ENCODE data around the gene SLC1A7.

Gene SLC1A7

DNA sequence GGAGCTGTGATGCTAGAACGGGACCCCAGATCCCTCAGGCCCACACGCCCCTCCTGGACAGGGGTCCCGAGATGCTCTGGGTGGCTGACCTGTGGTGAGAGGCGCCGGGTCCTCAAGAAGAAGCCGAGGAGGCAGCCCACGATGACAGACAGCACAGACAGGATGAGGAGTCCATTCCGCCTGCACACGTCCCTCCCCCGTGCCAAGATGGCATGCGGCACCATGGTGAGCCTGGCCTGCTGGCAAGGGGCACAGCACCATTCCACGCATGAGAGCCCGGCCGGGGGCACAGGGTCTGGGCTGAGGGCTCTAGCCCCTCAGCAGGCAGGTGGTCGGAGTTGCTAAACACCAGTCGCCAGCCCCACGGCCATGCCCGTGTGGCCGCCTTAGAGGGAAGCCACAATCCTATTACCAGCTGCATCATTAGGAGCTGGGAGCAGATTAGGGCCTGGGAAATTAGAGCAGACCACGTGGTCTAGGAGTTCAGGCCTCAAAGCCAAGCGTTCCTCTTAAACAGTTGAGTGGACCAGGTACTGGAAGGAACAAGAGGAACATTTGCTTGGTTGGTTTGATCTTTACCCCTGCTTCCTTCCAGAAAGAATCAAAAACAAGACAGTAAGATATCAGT lies at the start of gene SLC1A7:
Gene SLC1A7, minus strand, starts transcription at position 413 of the 628 bp plus-strand sequence. Its CDS starts 189 bp downstream, at position 224.
- Histone ChIP-seq H3K36me3 (ENCODE audit: insufficient read depth, low read length) (no peaks in the 10 kb centered on the region; the same call in 1 of the 2 replicates), H3K9me3 (ENCODE audit: low read length) (peaks cover 5% of the 10 kb centered on the region; the same call in 1 of the 2 replicates), H3K27ac (ENCODE audit: low read depth, low read length, poor library complexity, severe bottlenecking) (no peak within 1 kb of the TSS), H3K79me2 (ENCODE audit: insufficient read depth, low read length) (no peaks in the 10 kb centered on the region), H3F3A (ENCODE audit: insufficient read depth, low read length) (no peaks in the 10 kb centered on the region), H3K9me2 (ENCODE audit: low read depth, low read length) (no peaks in the 10 kb centered on the region), H4K20me1 (ENCODE audit: insufficient read depth, low read length) (no peaks in the 10 kb centered on the region), H2AFZ (ENCODE audit: low read length) (no peak within 1 kb of the TSS), H3K4me2 (ENCODE audit: low read length) (no peak within 1 kb of the TSS), H3K4me1 (ENCODE audit: insufficient read depth, low read length, severe bottlenecking) (peaks cover 6% of the 10 kb centered on the region), H3K27me3 (ENCODE audit: insufficient read depth, low read length) (no peaks in the 10 kb centered on the region), H3K4me3 (ENCODE audit: low read depth, low read length, poor library complexity, severe bottlenecking) (no peak within 1 kb of the TSS), H3K9ac (ENCODE audit: low read length) (no peak within 1 kb of the TSS)
- TF ChIP-seq EZH2 (IDR thresholded peaks at IDR 0.05; ENCODE audit: borderline replicate concordance, low read length) = no peak
- TF ChIP-seq, protein P1, sequence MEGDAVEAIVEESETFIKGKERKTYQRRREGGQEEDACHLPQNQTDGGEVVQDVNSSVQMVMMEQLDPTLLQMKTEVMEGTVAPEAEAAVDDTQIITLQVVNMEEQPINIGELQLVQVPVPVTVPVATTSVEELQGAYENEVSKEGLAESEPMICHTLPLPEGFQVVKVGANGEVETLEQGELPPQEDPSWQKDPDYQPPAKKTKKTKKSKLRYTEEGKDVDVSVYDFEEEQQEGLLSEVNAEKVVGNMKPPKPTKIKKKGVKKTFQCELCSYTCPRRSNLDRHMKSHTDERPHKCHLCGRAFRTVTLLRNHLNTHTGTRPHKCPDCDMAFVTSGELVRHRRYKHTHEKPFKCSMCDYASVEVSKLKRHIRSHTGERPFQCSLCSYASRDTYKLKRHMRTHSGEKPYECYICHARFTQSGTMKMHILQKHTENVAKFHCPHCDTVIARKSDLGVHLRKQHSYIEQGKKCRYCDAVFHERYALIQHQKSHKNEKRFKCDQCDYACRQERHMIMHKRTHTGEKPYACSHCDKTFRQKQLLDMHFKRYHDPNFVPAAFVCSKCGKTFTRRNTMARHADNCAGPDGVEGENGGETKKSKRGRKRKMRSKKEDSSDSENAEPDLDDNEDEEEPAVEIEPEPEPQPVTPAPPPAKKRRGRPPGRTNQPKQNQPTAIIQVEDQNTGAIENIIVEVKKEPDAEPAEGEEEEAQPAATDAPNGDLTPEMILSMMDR (IDR thresholded peaks at IDR 0.05; ENCODE audit: low read length) = no peak

DNA sequence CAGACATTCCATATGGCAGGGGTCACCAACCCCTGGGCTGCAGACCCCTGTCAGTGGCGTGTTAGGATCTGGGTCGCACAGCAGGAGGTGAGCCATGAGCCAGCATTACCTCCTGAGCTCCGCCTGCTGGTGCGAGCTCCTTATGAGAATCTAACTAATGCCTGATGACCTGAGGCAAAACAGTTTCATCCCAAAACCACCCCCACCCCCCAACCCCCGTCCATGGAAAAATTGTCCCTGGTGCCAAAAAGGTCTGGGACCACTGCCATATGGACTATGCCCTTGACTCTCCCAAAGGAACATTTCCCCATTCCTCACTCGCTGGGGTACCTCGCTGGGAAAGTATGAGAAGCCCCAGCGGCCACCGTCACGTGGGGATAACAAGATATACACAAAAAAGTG lies 47.8 kb upstream of the SLC1A7 start:
- no peak for TF ChIP-seq EZH2 (IDR thresholded peaks at IDR 0.05; ENCODE audit: borderline replicate concordance, low read length)
- TF ChIP-seq, protein P1 (IDR thresholded peaks at IDR 0.05; ENCODE audit: low read length) = no peak
- H3K4me3 ChIP-seq (ENCODE audit: low read depth, low read length, poor library complexity, severe bottlenecking) = no peak overlapping the region
- H3K27me3 ChIP-seq (ENCODE audit: insufficient read depth, low read length) = no peaks in the 10 kb centered on the region
- H3K9ac ChIP-seq (ENCODE audit: low read length) = no peak overlapping the region
- H3K4me1 ChIP-seq (ENCODE audit: insufficient read depth, low read length, severe bottlenecking) = no peaks in the 10 kb centered on the region
- 0 out of 2 replicates have a peak, but pooled peaks cover 5% of the 10 kb centered on the region for H3F3A ChIP-seq (ENCODE audit: insufficient read depth, low read length)
- no peak overlapping the region for H2AFZ ChIP-seq (ENCODE audit: low read length)
- no peaks in the 10 kb centered on the region for H3K79me2 ChIP-seq (ENCODE audit: insufficient read depth, low read length)
- H3K36me3 ChIP-seq (ENCODE audit: insufficient read depth, low read length) = no peaks in the 10 kb centered on the region
- no peaks in the 10 kb centered on the region for H3K9me2 ChIP-seq (ENCODE audit: low read depth, low read length)
- no peak overlapping the region for H3K4me2 ChIP-seq (ENCODE audit: low read length)
- H3K9me3 ChIP-seq (ENCODE audit: low read length) = no peaks in the 10 kb centered on the region
- no peaks in the 10 kb centered on the region for H4K20me1 ChIP-seq (ENCODE audit: insufficient read depth, low read length)
- no peak overlapping the region for H3K27ac ChIP-seq (ENCODE audit: low read depth, low read length, poor library complexity, severe bottlenecking)

DNA sequence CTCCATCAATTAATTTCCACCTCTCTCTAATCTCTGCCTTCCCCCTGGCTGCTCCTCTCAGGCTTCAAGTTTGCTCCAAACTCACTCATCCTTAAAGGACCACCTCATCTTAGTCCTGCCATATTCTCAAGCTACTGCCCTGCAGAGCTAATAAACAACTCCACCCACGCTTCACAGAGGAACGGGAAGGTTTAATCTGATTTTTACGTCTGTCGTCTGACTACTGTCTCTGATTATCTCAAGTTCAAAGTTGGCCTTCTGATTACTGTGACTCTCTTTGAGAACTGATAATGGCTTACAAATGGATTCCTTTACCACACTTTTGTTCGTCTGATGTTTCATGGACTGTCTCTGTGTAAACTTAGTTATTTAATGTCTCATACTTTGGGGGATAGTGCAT lies 46.6 kb upstream of the SLC1A7 start:
- no peak overlapping the region for H2AFZ ChIP-seq (ENCODE audit: low read length)
- no peaks in the 10 kb centered on the region for H3K27me3 ChIP-seq (ENCODE audit: insufficient read depth, low read length)
- TF ChIP-seq, protein P1 (IDR thresholded peaks at IDR 0.05; ENCODE audit: low read length) = no peak
- TF ChIP-seq EZH2 (IDR thresholded peaks at IDR 0.05; ENCODE audit: borderline replicate concordance, low read length) = no peak
- H3K4me2 ChIP-seq (ENCODE audit: low read length) = no peak overlapping the region
- H3K79me2 ChIP-seq (ENCODE audit: insufficient read depth, low read length) = no peaks in the 10 kb centered on the region
- H3K9me2 ChIP-seq (ENCODE audit: low read depth, low read length) = no peaks in the 10 kb centered on the region
- no peak overlapping the region for H3K4me3 ChIP-seq (ENCODE audit: low read depth, low read length, poor library complexity, severe bottlenecking)
- H3K9ac ChIP-seq (ENCODE audit: low read length) = no peak overlapping the region
- H4K20me1 ChIP-seq (ENCODE audit: insufficient read depth, low read length) = no peaks in the 10 kb centered on the region
- H3K9me3 ChIP-seq (ENCODE audit: low read length) = no peaks in the 10 kb centered on the region
- H3K4me1 ChIP-seq (ENCODE audit: insufficient read depth, low read length, severe bottlenecking) = no peaks in the 10 kb centered on the region
- no peaks in the 10 kb centered on the region for H3K36me3 ChIP-seq (ENCODE audit: insufficient read depth, low read length)
- H3K27ac ChIP-seq (ENCODE audit: low read depth, low read length, poor library complexity, severe bottlenecking) = no peak overlapping the region
- 0 out of 2 replicates have a peak, but pooled peaks cover 3% of the 10 kb centered on the region for H3F3A ChIP-seq (ENCODE audit: insufficient read depth, low read length)

Measured in OCI-LY1 (cell line).